GM18507 (cell line): ENCODE measurements around the gene FAM107B.
"Not testable (repeated sequence)": the region's sequence is repeated elsewhere in the genome, so short reads cannot be mapped to it uniquely, and the experiment has no call there.

Source experiments
- DNase-seq: peaks from one replicate; pipeline ENCODE4 v3.0.0; 2011; ENCODE audit warnings: low read depth; ENCODE audit not compliant: insufficient read length; ENCODE audit errors: extremely low spot score
- FAIRE-seq: peaks from 2 replicates; lab custom pipeline; 2011; peaks lifted over from hg19 to GRCh38; lab: Jason Lieb, UNC

Gene FAM107B

GRCh38 chr10:14592026-14592425 is 182.7 kb downstream of the FAM107B start:
- DNase-seq: no peak
- no peak for FAIRE-seq

DNA sequence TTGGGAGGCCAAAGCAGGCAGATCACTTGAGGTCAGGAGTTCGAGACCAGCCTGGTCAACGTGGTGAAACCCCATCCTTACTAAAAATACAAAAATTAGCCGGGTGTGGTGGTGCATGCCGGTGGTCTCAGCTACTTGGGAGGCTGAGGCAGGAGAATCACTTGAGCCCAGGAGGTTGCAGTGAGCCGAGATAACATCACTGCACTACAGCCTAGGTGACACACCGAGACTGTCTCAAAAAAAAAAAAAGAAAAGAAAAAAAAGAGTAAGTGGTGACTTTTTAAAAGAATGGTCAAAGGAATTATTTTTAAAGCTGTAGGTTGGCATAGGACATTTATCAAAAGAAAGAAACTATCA is 185.8 kb downstream of the FAM107B start:
- not testable (repeated sequence) for DNase-seq, FAIRE-seq

DNA sequence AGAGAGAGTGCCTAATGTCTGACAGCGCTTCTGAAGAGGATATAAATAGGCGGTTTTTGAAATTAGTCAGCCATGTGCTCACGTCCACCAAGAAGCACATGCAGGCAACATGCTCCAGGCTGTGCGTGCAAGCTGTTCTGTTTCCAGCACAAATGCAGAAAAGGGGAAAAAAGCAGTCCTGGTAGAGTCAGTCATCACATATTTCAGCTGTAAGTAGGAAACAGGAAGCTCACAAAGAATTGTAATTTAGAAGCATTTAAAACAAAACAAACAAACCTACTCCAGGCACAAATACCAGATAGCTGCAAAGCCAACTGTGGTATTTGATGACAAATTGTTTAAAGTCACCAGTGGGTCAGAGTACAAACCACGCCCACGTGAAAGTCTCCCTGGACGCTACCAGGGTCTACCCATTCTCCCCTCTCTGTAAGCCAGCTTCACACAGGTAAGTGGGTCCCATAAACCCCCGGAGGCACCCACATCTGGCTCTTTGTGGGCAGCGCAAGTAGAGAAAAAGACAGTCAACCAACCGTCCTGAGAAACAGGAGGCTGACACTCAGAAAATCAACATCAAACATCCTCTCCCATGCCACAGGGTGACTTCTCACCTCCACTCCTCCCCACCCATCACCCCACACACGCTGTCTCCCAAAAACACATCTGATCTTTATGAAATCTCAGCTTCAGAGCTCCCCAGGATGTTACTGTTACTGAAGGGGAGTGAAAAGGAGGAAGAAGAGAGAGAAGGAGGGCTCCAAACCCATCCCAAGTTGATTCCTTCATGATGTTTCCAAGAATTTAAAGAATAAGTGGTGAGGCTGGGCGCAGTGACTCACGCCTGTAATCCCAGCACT is 186.4 kb downstream of the FAM107B start:
- peak; percentile 84 for FAIRE-seq

GRCh38 chr10:14587540-14588083 is 187.1 kb downstream of the FAM107B start:
- FAIRE-seq (no peak), DNase-seq (no peak)

More for the DNA sequence above, 186.4 kb downstream of the FAM107B start:
- peak; percentile 44 for DNase-seq

GRCh38 chr10:14586901-14587300 is 187.8 kb downstream of the FAM107B start:
- DNase-seq (no peak), FAIRE-seq (no peak)

DNA sequence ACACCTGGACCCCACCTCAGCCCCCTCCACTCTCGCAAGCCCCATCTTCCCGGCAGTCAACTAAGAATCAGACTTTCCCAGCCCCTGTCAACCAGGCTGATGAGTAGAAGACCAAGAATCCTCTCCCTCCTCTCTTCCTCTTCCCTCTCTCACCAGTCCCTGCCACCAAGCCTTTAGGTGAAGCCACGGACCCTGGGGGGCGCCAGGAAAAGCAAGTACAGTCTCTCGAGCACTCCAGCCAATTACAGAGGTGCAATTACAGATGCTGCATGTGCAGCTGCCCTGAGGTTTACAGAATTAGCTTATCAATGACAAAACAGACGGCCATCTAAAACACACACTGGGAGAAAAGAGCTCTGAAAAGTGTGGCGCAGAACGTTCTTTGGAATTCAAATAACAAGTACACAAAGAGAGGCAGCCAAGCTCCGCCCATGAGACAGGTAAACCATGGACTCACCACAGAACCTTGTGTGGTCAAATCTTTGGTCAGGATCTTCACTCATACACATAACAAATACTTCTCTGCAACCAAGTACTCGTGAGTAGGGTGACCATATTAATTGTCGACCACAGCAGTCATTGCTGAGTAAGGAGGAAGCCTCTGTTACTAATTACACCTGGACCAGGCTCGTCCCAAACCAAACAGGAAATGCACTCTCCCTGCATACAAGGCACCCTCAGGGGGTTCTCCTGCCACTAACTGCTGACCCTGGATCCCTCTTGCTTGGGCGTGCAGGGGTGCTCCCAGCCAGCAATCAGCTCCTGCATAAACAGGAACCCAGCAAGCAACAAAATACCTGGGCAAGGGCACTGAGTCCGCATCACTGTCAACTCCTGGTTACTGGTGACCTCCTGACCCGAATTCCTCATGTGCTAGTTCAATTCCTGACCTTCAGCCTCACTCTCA is 189.2 kb downstream of the FAM107B start:
- DNase-seq: no peak
- FAIRE-seq: no peak

- DNase-seq: no peak
Observed at GRCh38 chr10:14584661-14585060, 190.0 kb downstream of the FAM107B start.

DNA sequence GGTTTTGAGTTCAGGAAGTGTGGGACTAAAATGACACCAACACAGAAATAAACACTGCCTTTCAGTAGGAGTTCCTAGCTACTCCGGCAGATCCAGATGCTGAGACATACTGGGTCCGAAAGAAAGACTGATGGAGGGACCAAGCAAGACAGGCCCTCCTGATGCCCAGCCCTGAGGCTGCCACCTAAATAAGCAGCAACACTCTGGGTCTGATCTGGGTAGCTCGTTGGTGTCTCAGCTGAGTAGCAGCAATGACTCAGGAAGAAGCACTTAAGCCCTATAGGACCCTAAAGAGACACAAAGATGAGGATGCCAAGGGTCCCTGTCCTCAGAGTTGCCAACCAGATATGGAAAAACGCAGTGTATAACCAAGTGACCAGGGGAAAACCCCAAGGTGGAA is 190.7 kb downstream of the FAM107B start:
- DNase-seq (no peak), FAIRE-seq (no peak)

More at GRCh38 chr10:14584661-14585060, 190.0 kb downstream of the FAM107B start:
- FAIRE-seq: peak; percentile 21

GRCh38 chr10:14583252-14583651 is 191.4 kb downstream of the FAM107B start:
- FAIRE-seq: peak; percentile 74

GRCh38 chr10:14581553-14582321 is 193.0 kb downstream of the FAM107B start:
- FAIRE-seq: no peak
- no peak for DNase-seq

More at GRCh38 chr10:14583252-14583651, 191.4 kb downstream of the FAM107B start:
- DNase-seq: no peak

- FAIRE-seq (no peak), DNase-seq (no peak)
Observed at GRCh38 chr10:14580671-14581332, 193.9 kb downstream of the FAM107B start.

- DNase-seq: no peak
- FAIRE-seq: no peak
Observed at GRCh38 chr10:14579405-14579804, 195.3 kb downstream of the FAM107B start.

DNA sequence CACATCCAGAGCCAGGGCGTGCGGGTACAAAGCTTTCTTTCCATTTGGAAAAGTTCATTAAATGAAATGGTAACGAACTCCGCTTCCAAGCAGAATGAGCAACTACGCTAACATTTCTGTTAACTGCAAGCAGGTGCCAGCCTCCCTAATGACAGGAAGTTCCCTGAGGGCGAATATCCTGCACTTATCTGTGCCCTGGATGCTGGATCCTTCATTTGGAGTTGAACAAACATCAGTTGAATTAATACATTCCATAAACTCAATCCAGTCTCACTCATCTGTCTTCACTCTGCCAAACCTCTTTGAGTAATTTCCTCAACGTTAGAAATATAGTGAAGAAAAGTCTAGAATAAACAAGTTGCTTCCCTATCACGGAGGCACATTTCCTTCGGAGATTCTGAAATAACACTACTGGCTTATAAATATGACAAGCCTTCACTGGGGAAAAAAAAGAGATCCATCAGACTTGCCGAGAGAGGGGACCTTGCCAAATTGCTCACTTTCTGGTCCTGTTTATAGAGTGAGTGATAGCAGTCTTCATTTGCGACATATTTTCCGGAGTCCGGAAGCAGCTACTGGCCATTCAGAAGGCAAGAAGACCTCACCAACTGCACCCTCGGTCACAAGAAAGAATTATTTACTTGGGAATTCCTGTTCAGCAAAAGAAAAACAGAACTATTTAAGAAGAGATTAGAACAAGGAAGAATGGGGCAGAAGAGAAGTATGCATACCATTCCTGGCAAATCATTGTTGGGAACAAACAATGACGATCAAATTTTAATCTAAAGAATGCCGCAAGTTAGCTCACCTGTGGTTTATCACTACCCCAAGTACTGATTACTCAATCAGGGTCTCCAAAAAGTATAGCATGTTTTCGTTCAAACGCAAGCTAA is 196.4 kb downstream of the FAM107B start:
- no peak for FAIRE-seq
- DNase-seq: no peak

- DNase-seq (no peak), FAIRE-seq (no peak)
Observed at GRCh38 chr10:14574885-14575284, 199.8 kb downstream of the FAM107B start.

GRCh38 chr10:14574291-14574690 is 200.4 kb downstream of the FAM107B start:
- DNase-seq (no peak), FAIRE-seq (no peak)

GRCh38 chr10:14573666-14574261 is 200.9 kb downstream of the FAM107B start:
- DNase-seq (no peak), FAIRE-seq (no peak)

- DNase-seq (no peak), FAIRE-seq (no peak)
Observed at GRCh38 chr10:14572811-14573210, 201.9 kb downstream of the FAM107B start.
